Neural cell (in vitro differentiated cells): ENCODE results near the gene MYO10.

Experiments used
- EP300 ChIP-seq: fragments of 450-650 bp; conservative IDR thresholded peaks from 2 replicates; pipeline ENCODE4 v1.6.1; 2014; ENCODE audit warnings: antibody characterized with exemption, mild to moderate bottlenecking, moderate library complexity; ENCODE audit not compliant: poor library complexity, severe bottlenecking
- EZH2 ChIP-seq: fragments of 200-600, 300-800 bp; shearing (Covaris generic), sonication (generic); IDR thresholded peaks from 2 replicates; pipeline ENCODE4 v1.6.1; 2014; ENCODE audit warnings: antibody characterized with exemption, low read length, borderline replicate concordance, mild to moderate bottlenecking; ENCODE audit not compliant: insufficient read depth, poor library complexity, severe bottlenecking
- MXI1 ChIP-seq: fragments of 450-650 bp; conservative IDR thresholded peaks from 2 replicates; pipeline ENCODE4 v1.6.1; 2014; ENCODE audit warnings: antibody characterized with exemption, mild to moderate bottlenecking; ENCODE audit not compliant: poor library complexity, severe bottlenecking
- POLR2AphosphoS5 ChIP-seq: IDR thresholded peaks from 2 replicates; pipeline ENCODE4 v1.6.1; 2012
- RAD21 ChIP-seq: fragments of 450-650 bp; conservative IDR thresholded peaks from 2 replicates; pipeline ENCODE4 v1.6.1; 2014; ENCODE audit warnings: antibody characterized with exemption, mild to moderate bottlenecking, moderate library complexity
- SMC3 ChIP-seq: fragments of 450-650 bp; conservative IDR thresholded peaks from 2 replicates; pipeline ENCODE4 v1.6.1; 2014; ENCODE audit warnings: antibody characterized with exemption, mild to moderate bottlenecking, moderate library complexity; ENCODE audit not compliant: poor library complexity
- TAF1 ChIP-seq: IDR thresholded peaks from 2 replicates; pipeline ENCODE4 v1.6.1; 2012; ENCODE audit warnings: low read depth
- TF ChIP-seq, protein P1 (sequence below): fragments of 450-650 bp; IDR thresholded peaks from 2 replicates; pipeline ENCODE4 v1.5.1; 2014; ENCODE audit warnings: antibody characterized with exemption, mild to moderate bottlenecking, moderate library complexity; ENCODE audit not compliant: poor library complexity, severe bottlenecking
- TF ChIP-seq, protein P2 (sequence below): IDR thresholded peaks from 2 replicates; pipeline ENCODE4 v1.6.1; 2012; ENCODE audit warnings: borderline replicate concordance

DNA sequence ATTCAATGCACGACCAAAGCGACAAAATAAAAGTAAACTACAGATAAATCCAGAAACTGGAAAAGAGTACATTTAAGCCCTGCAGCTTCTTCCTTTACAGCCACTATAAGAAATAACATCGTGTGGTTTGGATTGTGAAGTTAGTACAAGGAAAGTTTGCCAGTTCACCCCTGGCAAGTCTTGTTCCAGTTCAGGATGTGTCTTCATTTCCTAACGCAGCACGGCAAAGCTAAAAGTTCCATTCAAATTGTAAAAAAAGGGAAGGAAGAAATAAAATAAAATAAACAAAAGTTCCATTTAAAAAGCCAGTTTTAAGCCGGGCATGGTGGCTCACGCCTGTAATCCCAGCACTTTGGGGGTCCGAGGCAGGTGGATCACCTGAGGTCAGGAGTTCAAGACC is 236.0 kb downstream of the MYO10 start:
- TF ChIP-seq EZH2 (no peak), SMC3 (no peak), RAD21 (no peak), TAF1 (no peak), POLR2AphosphoS5 (no peak), MXI1 (no peak), EP300 (no peak)
- TF ChIP-seq, protein P1, sequence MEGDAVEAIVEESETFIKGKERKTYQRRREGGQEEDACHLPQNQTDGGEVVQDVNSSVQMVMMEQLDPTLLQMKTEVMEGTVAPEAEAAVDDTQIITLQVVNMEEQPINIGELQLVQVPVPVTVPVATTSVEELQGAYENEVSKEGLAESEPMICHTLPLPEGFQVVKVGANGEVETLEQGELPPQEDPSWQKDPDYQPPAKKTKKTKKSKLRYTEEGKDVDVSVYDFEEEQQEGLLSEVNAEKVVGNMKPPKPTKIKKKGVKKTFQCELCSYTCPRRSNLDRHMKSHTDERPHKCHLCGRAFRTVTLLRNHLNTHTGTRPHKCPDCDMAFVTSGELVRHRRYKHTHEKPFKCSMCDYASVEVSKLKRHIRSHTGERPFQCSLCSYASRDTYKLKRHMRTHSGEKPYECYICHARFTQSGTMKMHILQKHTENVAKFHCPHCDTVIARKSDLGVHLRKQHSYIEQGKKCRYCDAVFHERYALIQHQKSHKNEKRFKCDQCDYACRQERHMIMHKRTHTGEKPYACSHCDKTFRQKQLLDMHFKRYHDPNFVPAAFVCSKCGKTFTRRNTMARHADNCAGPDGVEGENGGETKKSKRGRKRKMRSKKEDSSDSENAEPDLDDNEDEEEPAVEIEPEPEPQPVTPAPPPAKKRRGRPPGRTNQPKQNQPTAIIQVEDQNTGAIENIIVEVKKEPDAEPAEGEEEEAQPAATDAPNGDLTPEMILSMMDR: no peak
- TF ChIP-seq, protein P2, sequence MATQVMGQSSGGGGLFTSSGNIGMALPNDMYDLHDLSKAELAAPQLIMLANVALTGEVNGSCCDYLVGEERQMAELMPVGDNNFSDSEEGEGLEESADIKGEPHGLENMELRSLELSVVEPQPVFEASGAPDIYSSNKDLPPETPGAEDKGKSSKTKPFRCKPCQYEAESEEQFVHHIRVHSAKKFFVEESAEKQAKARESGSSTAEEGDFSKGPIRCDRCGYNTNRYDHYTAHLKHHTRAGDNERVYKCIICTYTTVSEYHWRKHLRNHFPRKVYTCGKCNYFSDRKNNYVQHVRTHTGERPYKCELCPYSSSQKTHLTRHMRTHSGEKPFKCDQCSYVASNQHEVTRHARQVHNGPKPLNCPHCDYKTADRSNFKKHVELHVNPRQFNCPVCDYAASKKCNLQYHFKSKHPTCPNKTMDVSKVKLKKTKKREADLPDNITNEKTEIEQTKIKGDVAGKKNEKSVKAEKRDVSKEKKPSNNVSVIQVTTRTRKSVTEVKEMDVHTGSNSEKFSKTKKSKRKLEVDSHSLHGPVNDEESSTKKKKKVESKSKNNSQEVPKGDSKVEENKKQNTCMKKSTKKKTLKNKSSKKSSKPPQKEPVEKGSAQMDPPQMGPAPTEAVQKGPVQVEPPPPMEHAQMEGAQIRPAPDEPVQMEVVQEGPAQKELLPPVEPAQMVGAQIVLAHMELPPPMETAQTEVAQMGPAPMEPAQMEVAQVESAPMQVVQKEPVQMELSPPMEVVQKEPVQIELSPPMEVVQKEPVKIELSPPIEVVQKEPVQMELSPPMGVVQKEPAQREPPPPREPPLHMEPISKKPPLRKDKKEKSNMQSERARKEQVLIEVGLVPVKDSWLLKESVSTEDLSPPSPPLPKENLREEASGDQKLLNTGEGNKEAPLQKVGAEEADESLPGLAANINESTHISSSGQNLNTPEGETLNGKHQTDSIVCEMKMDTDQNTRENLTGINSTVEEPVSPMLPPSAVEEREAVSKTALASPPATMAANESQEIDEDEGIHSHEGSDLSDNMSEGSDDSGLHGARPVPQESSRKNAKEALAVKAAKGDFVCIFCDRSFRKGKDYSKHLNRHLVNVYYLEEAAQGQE: no peak
